Hepatocyte (in vitro differentiated cells): Measurements from ENCODE around the gene CCDC34.
A peak's percentile ranks its signal among the peaks of the same experiment; 100 is the strongest.

Experiments
- CTCF ChIP-seq: fragments of 200-600 bp; sonication (generic); IDR thresholded peaks from 2 replicates; pipeline ENCODE4 v1.5.1; 2016; ENCODE audit warnings: antibody characterized with exemption, mild to moderate bottlenecking; ENCODE audit not compliant: poor library complexity
- EZH2 ChIP-seq: fragments of 200-600 bp; sonication (generic); IDR thresholded peaks from 2 replicates; pipeline ENCODE4 v1.6.1; 2016; ENCODE audit warnings: antibody characterized with exemption, mild to moderate bottlenecking, borderline replicate concordance
- EZH2phosphoT487 ChIP-seq: fragments of 200-600 bp; sonication (generic); IDR thresholded peaks from one replicate; pipeline ENCODE4 v1.6.1; 2018; ENCODE audit warnings: antibody characterized with exemption, mild to moderate bottlenecking, low read depth, moderate library complexity; ENCODE audit not compliant: unreplicated experiment, severe bottlenecking

DNA sequence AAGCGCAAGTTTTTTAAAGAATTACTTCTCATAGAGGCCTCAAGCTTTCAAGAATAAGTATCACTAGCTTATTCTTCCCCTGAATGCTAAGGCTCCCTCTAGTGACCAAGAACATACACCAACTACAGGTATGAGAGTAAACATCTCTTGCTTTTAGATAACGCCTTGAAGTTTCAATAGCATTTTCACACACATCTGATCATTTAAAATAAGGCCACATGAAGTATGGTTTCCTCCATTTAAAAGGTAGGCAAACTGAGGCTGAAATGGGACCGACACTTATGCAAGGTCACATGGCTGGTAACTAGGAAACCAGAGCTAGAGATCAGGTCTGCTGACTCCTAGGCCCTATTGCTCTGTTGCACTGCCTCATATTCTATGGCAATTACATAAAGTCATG lies 66.5 kb downstream of the CCDC34 start:
- TF ChIP-seq CTCF (peak; percentile 69), EZH2 (no peak), EZH2phosphoT487 (no peak)
